GM21423 (cell line): Measurements from ENCODE around the gene GRIK3.
"Not testable (repeated sequence)": the region's sequence is repeated elsewhere in the genome, so short reads cannot be mapped to it uniquely, and the experiment has no call there.

Source experiments
- ATAC-seq: cut with Tn5 transposase; IDR thresholded peaks from one replicate; pipeline ENCODE4 v1.9.1; 2021; ENCODE audit warnings: mild to moderate bottlenecking, moderate library complexity; ENCODE audit not compliant: unreplicated experiment

GRIK3 gene

DNA sequence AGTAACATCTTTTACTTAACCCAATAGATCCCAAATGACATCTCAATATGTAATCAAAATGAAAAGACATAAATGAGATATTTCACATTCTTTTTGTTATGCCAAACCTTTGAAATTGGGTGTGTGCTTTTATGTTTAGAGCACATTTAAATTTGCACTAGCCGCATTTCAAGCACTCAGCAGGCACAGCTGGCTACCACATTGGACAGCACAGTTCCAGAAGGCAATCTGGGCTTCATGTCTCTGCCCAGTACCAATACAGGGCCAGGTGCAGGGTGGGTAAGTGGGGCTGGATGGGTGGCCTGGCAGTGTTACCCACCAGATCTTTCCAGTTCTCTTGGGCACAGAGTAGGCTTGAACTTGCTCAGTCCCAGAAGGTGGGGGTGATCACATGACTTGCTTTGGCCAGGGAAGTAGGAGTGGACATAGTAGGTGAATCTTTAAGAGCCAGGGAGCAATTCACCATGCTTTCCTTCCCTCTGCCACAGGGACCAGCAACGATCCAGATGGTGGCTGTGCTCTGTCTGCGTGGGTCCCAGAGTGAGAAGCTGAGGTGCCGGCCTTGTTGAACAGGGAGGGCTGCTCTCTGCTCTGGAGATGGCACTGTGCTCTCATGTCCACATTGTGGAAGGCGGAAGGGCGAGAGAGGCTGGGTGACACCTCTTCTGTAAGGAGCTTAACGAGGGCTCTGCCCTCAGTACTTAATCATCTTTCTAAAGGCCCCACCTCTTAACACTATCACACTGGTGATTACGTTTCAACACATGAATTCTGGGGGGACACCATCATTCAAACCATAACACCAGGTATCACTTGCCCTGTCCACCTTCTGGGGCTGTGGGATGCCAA, 261.4 kb downstream of the GRIK3 start:
- no peak for ATAC-seq

DNA sequence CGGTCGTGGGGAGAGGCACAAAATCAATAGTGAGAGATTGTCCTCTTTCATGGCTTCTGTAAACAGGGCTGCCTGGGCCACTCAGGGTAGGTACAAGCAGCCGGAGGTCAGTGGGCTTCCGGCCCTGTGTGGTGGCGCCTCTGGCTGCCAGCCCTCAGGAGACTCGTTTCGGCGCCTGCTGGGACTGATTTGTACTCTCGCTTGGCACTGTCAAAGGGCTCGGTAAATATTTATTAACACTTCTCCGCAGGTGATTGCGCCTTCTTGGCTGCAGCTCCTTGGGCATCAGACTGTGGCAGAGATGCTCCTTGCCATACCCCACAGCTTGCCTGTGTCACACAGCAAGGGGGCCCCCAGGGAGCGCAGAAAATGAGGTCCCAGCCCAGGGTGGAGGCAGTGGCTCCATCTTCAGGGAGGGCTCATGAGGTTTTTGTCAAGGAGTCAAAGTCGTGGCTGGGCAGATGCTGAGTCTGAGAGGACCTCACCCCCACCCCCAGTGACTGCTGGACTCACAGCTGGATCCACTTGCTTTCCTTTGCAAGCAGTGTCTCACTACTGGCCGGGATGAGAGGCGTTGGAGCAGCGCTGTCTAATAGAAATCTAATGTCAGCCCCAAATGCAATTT, 262.5 kb downstream of the GRIK3 start:
- no peak for ATAC-seq

GRCh38 chr1:36771240-36771639, 263.1 kb downstream of the GRIK3 start:
- no peak for ATAC-seq

DNA sequence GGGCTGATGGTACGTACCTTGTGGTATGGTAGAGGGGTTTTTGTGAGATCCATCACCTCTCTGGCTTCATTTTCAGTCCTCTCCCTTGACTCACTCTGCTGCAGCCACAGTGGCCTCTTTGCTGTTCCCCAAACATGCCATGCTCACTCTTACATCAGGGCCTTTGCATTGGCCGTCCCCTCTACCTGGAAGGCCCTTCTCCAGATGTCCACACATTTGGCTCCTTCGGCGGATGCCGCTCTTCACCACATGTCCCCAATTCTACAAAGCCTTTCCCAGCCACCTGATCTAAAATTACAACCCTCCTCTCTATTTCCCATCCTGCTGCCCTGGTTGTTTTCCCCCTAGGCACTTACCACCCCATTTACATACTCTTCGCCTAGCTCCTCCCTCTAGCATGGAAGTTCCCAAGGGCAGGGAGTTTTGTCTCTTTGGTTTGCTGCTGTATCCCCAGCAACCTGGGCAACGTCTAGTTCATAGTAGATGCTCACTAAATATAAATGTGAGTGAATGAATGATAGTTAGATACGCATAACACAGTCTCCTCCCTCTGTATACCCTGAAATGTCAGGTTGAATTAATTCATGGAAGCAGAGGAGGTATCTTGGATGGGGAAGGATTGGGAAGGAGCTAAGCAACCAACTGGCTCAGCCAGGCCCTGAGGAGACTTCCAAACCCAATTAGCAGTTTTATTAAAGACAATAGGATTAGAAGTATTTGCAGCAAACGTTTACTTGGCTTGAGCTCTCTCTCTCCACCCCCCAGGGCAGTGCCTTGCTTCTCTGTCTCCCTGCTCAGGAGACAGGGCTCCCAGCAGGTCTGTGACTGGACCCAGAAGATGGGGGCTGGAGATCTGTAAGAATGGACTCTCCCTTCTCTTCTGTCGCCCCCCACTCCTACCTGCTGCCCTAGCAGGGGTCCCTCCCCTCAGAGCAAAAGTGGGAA, 264.2 kb downstream of the GRIK3 start:
- no peak for ATAC-seq

GRCh38 chr1:36768486-36769178, 265.7 kb downstream of the GRIK3 start:
- ATAC-seq, result no peak

- not testable (repeated sequence) for ATAC-seq
These were observed 266.9 kb downstream of the GRIK3 start for GRCh38 chr1:36767429-36767828.

DNA sequence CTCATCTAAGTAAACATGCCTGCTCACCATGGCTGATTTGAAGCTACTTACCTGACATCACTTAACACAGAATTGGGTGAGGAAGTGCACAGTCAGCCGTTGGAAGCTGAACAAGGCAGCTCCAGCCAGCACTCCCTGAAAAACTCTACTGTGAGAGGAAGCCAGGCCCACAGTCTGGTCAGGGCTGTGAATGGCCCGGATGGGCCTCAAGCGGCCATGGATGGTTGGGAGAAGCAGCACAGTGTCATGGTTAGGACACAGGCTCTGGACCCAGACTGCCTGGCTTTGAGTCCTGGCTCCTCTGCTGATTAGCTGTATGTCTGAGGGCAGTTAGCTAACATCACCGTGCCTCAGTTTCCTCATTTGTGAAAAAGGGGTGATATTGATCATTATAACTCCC, 267.8 kb downstream of the GRIK3 start:
- no peak for ATAC-seq

DNA sequence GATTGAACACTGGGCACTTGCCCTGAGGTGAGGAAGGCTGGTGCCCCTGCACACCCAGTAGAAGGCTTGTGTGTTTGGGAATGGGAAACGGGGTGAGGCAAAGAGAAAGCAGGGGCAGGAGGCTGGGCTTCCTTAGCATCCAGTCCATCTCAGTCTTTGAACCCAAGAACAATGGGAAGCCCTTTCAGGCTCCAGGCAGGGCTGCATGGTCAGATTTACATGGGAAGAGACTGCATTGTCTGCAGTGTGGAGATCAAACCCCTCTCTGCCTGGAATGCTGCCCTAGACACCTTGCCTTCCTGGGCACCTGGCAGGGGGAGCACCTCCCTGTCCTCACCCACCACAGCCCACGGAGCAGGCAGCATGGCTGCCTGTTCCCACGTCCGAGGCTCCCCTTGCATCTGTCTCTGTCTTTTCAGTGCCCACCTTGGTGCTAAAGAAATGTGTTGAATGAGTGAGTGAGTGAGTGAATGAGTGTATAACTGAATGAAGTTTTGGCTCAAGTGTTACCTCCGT, 268.5 kb downstream of the GRIK3 start:
- no peak for ATAC-seq

DNA sequence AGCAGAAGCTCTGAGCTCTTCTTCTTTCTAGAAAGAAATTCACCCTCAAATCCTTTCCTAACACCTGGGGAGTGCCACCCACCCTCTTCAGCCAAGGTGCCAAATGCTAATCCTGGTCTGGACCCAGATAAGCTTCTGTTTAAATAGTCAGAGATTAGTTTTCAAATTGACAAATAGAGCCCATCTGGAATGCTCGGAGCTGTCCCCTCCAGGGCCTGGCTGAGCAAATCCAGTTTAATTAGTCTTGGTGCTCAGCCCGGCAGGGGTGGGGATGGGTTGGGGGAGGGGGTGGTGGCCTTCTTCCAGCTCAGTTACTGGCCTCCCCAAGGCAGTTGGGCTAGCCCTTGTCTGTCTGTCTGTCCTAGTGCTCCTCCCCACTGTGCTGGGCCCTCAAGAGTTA, 269.5 kb downstream of the GRIK3 start:
- ATAC-seq, result no peak

DNA sequence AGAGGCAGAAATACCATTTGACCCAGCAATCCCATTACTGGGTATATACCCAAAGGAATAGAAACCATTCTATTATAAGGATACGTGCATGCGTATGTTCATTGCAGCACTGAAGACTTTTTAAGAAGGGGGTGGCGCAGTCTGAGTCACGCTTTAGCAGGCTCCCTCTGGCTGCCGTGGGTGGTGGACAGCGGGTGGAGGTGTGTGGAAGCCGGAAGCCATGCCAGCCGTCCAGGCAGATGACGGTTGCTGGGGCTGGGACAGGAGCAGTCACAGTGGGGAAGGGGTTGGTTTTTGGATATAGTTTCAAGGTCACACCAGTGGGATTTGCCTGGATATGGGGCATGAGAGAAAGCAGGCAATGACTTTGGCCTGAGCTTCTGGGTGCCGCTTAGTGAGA, 270.5 kb downstream of the GRIK3 start:
- no peak for ATAC-seq

DNA sequence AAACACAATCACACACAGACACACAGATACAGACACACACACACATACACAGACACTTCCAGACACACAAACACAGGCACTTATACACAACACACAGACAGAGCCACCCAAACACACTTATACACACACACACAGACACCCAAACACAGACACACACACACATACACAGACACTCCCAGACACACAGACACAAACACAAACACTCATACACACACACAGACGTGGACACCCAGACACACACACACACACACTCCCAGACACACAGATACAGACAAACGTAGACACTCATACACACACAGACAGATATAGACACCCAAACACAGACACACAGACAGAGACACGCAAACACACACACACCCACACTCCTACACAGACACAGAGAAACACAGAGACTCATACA, 272.1 kb downstream of the GRIK3 start:
- no peak for ATAC-seq

- no peak for ATAC-seq
These were observed 273.2 kb downstream of the GRIK3 start for GRCh38 chr1:36761113-36761512.

- no peak for ATAC-seq
These were observed 274.2 kb downstream of the GRIK3 start for GRCh38 chr1:36760081-36760480.

DNA sequence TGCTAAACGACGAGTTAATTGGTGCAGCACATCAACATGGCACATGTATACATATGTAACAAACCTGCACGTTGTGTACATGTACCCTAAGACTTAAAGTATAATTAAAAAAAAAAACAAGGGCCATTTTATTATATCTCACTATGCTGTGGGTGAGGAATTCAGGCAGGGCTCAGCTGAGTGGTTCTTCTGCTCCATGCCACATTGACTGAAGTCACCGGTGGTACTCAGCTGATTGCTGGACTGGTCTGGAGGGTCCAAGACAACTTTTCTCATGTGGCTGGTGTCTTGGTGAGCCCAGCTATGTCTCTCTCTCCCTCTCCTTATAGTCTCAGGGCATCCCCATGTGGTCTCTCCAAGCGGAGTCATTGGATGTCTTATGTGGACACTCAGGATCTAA, 275.0 kb downstream of the GRIK3 start:
- no peak for ATAC-seq

DNA sequence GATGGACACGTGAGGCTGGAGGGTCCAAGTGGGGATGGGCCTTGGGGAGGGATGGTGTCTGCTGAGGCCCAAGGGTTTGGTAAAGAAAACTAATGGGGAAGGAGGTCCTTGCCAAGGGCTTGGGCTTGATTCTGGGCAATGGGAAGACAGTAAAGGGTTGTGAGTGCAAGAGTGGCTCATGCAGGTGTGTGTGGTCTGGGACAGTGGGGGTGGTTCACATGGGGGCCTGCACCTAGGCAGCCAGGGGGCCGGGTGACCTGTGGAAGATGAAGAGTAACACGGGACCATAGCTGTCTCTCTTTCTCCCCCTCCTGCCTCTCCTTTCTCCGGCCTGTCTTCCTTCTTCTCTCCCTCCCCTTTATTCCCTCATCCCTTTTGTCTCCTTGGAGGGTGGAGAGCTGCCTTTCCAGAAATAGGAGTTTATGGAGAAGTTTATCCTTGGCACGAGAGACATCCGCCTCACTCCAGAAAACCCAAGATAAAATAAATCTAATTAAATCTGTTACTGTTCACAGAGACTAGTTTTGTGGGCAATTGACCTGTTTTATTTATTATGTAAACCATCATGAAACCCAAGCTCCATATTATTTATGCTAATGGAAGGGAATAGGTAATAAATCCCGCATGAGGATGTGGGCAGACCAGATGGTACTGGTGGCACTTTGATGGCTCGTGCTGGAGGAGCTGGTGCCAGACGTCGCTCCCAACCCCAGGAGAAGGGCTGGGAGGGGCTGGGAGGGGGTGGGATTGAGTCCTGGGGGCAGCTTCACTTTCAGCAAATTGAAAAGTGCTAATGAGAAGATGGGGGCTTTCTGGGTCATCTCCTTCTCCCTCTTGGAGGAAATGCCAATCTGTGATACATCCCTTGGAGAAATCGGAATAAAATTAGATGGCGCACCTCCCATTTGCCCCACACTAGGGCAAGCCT, 278.7 kb downstream of the GRIK3 start:
- ATAC-seq, result no peak

- ATAC-seq, result no peak
These were observed 279.9 kb downstream of the GRIK3 start for GRCh38 chr1:36754366-36754765.

- ATAC-seq, result no peak
These were observed 280.9 kb downstream of the GRIK3 start for GRCh38 chr1:36753451-36753850.

GRCh38 chr1:36752891-36753361, 281.4 kb downstream of the GRIK3 start:
- no peak for ATAC-seq

DNA sequence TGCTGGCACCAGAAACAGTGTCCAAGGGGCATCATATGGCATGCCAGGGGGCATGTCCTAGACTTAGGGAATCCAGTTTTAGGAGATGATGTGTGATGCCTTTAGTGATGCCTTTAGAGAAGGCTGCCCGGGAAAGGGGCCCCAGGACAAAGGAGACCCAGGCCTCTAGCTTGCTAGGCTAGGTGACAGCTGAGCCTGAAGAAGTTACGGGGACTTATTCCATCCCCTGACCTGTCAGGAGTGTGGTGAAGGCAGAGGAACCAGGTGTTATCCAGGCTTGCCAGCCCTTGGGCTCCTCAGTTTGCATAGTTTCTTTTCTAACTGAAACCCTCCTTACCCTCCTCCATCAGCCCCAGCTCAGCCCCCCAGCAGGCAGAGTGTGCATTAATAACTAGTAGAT, 281.9 kb downstream of the GRIK3 start:
- ATAC-seq, result no peak
